Upper lobe of right lung (tissue), 1 donor: ENCODE results near the gene NDST3. TPM values are rescaled to one million over a fixed set of nuclear protein-coding genes. Genes with fewer than 3 reads are reported as not detected.

Experiments
- ATAC-seq: fragments of 200-7000 bp; cut with Tn5 transposase; one replicate; pipeline ENCODE4 v1.9.1; 2020; ENCODE audit warnings: mild to moderate bottlenecking, moderate library complexity
- DNase-seq: peaks from one replicate; pipeline ENCODE4 v3.0.0-alpha.2; 2020
- H3K27ac ChIP-seq: fragments of 200-600 bp; one replicate; pipeline ENCODE4 v1.8.0; 2022
- H3K27me3 ChIP-seq: fragments of 200-600 bp; one replicate; pipeline ENCODE4 v1.8.0; 2022; ENCODE audit warnings: mild to moderate bottlenecking
- H3K36me3 ChIP-seq: fragments of 200-600 bp; one replicate; pipeline ENCODE4 v1.8.0; 2022
- H3K4me1 ChIP-seq: fragments of 200-600 bp; one replicate; pipeline ENCODE4 v1.8.0; 2022
- H3K4me3 ChIP-seq: fragments of 200-600 bp; one replicate; pipeline ENCODE4 v1.8.0; 2022; ENCODE audit warnings: mild to moderate bottlenecking
- H3K9me3 ChIP-seq: fragments of 200-600 bp; one replicate; pipeline ENCODE4 v1.8.0; 2022
- intact Hi-C: fragments of 100-400 bp; cut with DNase I; formaldehyde crosslinking; loops from one replicate; pipeline ENCODE4 v1.11.0; 2022
- long read RNA-seq: library from polyadenylated mRNA; unstranded; transcript quantifications from one replicate; pipeline ENCODE4 v2.0.0, GENCODE V29; 2021
- total RNA-seq: library from RNA; stranded (reverse); fragmentation: NEBNext Ultra II Directional; extraction: Animal tissue kit (Norgen Biotek cat#: 25700); gene quantifications from one replicate; pipeline ENCODE4 v1.2.1, GENCODE V29; 2021
- TF ChIP-seq, protein P1 (sequence below): fragments of 200-600 bp; IDR thresholded peaks from one replicate; pipeline ENCODE4 v1.8.0; 2022; ENCODE audit warnings: antibody characterized with exemption
- donor health status: DM: no; HTN: yes; CAD: no; lungs with severe emphysema.

Gene NDST3
- not detected for total RNA-seq
- long read RNA-seq, result 0 reads

GRCh38 chr4:118034053-118034785 lies at the start of gene NDST3:
Gene NDST3, plus strand, starts transcription at chr4:118034486. Its CDS starts 19,425 bp downstream, at chr4:118053911.
- Histone ChIP-seq H3K36me3 (no peaks in the 10 kb centered on the region), H3K9me3 (no peaks in the 10 kb centered on the region), H3K27me3 (peaks cover 43% of the 10 kb centered on the region), H3K27ac (no peak within 1 kb of the TSS), H3K4me3 (peak within 1 kb of the TSS; percentile 41), H3K4me1 (no peaks in the 10 kb centered on the region)
- ATAC-seq (peak; percentile 82), DNase-seq (peak; percentile 68)
- TF ChIP-seq, protein P1, sequence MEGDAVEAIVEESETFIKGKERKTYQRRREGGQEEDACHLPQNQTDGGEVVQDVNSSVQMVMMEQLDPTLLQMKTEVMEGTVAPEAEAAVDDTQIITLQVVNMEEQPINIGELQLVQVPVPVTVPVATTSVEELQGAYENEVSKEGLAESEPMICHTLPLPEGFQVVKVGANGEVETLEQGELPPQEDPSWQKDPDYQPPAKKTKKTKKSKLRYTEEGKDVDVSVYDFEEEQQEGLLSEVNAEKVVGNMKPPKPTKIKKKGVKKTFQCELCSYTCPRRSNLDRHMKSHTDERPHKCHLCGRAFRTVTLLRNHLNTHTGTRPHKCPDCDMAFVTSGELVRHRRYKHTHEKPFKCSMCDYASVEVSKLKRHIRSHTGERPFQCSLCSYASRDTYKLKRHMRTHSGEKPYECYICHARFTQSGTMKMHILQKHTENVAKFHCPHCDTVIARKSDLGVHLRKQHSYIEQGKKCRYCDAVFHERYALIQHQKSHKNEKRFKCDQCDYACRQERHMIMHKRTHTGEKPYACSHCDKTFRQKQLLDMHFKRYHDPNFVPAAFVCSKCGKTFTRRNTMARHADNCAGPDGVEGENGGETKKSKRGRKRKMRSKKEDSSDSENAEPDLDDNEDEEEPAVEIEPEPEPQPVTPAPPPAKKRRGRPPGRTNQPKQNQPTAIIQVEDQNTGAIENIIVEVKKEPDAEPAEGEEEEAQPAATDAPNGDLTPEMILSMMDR, result peak; percentile 34
- intact Hi-C loops, result no loop called here

DNA sequence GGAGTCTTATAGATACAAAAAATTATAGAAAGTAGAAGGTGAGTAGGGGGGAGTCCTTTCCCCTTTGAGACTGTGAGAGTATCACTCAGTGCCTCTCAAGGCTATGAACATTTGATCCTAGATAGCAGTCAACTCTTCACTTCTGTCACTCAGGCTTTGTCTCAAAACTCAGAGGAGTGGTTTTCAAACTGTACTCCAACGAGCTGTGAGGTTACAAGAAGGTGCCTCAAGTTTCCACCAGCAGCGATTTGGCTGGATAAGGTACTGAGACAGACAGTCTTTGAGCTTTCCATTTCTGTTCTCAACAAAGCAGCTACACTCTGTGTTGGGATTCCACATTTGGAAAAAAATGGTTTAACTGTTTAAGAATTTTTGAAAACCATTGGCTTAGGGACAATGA lies 48.0 kb upstream of the NDST3 start:
- DNase-seq (no peak), ATAC-seq (no peak)
- H3K36me3 ChIP-seq, result no peaks in the 10 kb centered on the region
- no peak overlapping the region for H3K4me3 ChIP-seq
- no peaks in the 10 kb centered on the region for H3K9me3 ChIP-seq
- intact Hi-C loops, result no loop called here
- H3K4me1 ChIP-seq, result no peaks in the 10 kb centered on the region
- no peaks in the 10 kb centered on the region for H3K27me3 ChIP-seq
- TF ChIP-seq, protein P1, result no peak
- H3K27ac ChIP-seq, result no peak overlapping the region

DNA sequence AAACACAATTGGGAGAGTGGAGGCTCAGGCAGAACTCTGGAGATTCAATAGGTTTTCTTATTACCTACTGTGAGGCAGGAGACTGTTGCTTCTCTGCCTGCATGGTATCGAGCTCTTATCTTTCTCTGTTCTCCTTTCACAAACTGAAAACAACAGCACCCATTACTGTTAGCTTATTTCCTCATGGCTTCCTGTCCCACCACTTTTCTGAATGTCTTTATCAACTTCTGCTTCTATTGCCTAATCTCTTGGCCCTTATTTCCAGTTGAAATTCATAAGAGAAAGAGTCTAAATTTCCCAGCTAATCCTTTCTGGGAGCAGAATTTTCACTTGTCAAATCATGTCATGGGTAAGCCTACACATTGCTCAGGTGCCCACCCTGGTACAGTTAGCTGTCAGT lies 46.8 kb upstream of the NDST3 start:
- TF ChIP-seq, protein P1, result no peak
- Histone ChIP-seq H3K27ac (no peak overlapping the region), H3K36me3 (no peaks in the 10 kb centered on the region), H3K4me1 (no peaks in the 10 kb centered on the region), H3K4me3 (no peak overlapping the region), H3K9me3 (no peaks in the 10 kb centered on the region), H3K27me3 (no peaks in the 10 kb centered on the region)
- ATAC-seq (no peak), DNase-seq (no peak)
- intact Hi-C loops, result no loop called here

- ATAC-seq (no peak), DNase-seq (no peak)
- Histone ChIP-seq H3K36me3 (no peaks in the 10 kb centered on the region), H3K9me3 (no peaks in the 10 kb centered on the region), H3K4me3 (no peak overlapping the region), H3K4me1 (no peaks in the 10 kb centered on the region), H3K27me3 (no peaks in the 10 kb centered on the region), H3K27ac (no peak overlapping the region)
- TF ChIP-seq, protein P1, result no peak
- intact Hi-C loops, result no loop called here
These were observed 37.4 kb upstream of the NDST3 start for GRCh38 chr4:117996891-117997290.

GRCh38 chr4:118004088-118004487 lies 30.2 kb upstream of the NDST3 start:
- H3K27ac ChIP-seq, result no peak overlapping the region
- H3K4me3 ChIP-seq, result no peak overlapping the region
- intact Hi-C loops, result no loop called here
- TF ChIP-seq, protein P1, result no peak
- DNase-seq (no peak), ATAC-seq (no peak)
- no peaks in the 10 kb centered on the region for H3K4me1 ChIP-seq
- no peaks in the 10 kb centered on the region for H3K9me3 ChIP-seq
- H3K36me3 ChIP-seq, result no peaks in the 10 kb centered on the region
- no peaks in the 10 kb centered on the region for H3K27me3 ChIP-seq
